GM12891 (cell line): Measurements from ENCODE around the gene MSTO1.
A peak's percentile ranks its signal among the peaks of the same experiment; 100 is the strongest.
"Not testable (repeated sequence)": the region's sequence is repeated elsewhere in the genome, so short reads cannot be mapped to it uniquely, and the experiment has no call there.

Experiments
- DNase-seq: peaks from one replicate; pipeline ENCODE4 v3.0.0; 2011; ENCODE audit warnings: low spot score; ENCODE audit not compliant: insufficient read length
- FAIRE-seq: peaks from 2 replicates; lab custom pipeline; 2011; peaks lifted over from hg19 to GRCh38; lab: Jason Lieb, UNC
- PAX5 ChIP-seq: IDR thresholded peaks from 2 replicates; pipeline ENCODE4 v1.6.1; 2011; ENCODE audit warnings: low read length, moderate library complexity, mild to moderate bottlenecking; ENCODE audit not compliant: insufficient read depth, severe bottlenecking
- POLR2A ChIP-seq: IDR thresholded peaks from 2 replicates; pipeline ENCODE4 v1.6.1; 2011; ENCODE audit warnings: low read depth, low read length, control low read depth
- POLR2AphosphoS5 ChIP-seq: IDR thresholded peaks from 2 replicates; pipeline ENCODE4 v1.6.1; 2011; ENCODE audit warnings: low read depth, low read length, control low read depth
- POU2F2 ChIP-seq: IDR thresholded peaks from 2 replicates; pipeline ENCODE4 v1.6.1; 2011; ENCODE audit warnings: low read depth, mild to moderate bottlenecking, control low read depth, low read length, moderate library complexity
- SPI1 ChIP-seq: IDR thresholded peaks from 2 replicates; pipeline ENCODE4 v1.6.1; 2011; ENCODE audit warnings: low read depth, low read length, control low read depth
- TAF1 ChIP-seq: IDR thresholded peaks from 2 replicates; pipeline ENCODE4 v1.6.1; 2011; ENCODE audit warnings: low read depth, low read length, control low read depth

The MSTO1 gene

GRCh38 chr1:155636397-155637153 is 26.6 kb downstream of the MSTO1 start:
- no peak for FAIRE-seq
- no peak for TF ChIP-seq PAX5
- no peak for TF ChIP-seq POLR2A
- TF ChIP-seq SPI1, result no peak
- TF ChIP-seq POU2F2, result no peak
- TF ChIP-seq TAF1, result no peak
- TF ChIP-seq POLR2AphosphoS5, result no peak
- DNase-seq, result no peak

GRCh38 chr1:155640367-155640766 is 30.3 kb downstream of the MSTO1 start:
- TF ChIP-seq POU2F2 (no peak), POLR2A (no peak), PAX5 (no peak), POLR2AphosphoS5 (no peak), TAF1 (no peak), SPI1 (no peak)
- no peak for FAIRE-seq
- no peak for DNase-seq

- not testable (repeated sequence) for FAIRE-seq, DNase-seq
Observed at GRCh38 chr1:155642559-155643180, 32.7 kb downstream of the MSTO1 start.

GRCh38 chr1:155643230-155643629 is 33.2 kb downstream of the MSTO1 start:
- TF ChIP-seq POLR2A, result no peak
- no peak for TF ChIP-seq SPI1
- TF ChIP-seq POLR2AphosphoS5, result no peak
- DNase-seq, result no peak
- no peak for FAIRE-seq

DNA sequence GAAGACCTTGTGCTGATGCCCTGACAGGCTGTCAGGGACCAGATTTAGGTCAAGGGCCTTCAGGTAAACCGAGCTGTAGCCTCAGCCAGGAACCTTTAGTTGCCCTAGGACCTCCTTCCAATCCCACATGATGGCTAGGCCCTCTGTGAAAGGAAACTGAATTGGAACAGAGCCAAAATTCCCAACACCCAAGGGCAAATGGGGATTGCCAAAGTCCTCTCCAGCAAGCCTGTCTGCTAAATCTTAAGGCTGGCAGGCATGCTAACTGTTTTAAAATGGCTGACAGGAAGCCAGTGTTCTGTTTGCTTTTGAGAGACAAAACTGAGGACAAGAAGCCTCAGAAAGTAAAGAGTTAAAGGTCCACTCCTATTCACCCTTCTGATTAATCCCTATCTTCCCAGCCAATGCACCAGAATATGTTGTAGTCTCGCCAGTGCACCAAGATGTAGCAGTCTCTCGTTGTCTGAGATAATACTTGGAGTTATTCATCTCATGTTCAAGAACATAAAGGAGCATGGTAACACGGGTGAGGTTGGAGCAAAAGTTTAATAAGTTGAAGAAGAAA is 35.1 kb downstream of the MSTO1 start:
- DNase-seq, result no peak
- FAIRE-seq, result no peak
- TF ChIP-seq POU2F2 (no peak), POLR2AphosphoS5 (no peak), TAF1 (no peak), POLR2A (no peak), SPI1 (no peak), PAX5 (no peak)

- no peak for DNase-seq
- FAIRE-seq, result no peak
- TF ChIP-seq TAF1, result no peak
- TF ChIP-seq POU2F2, result no peak
- TF ChIP-seq POLR2A, result no peak
- TF ChIP-seq SPI1, result no peak
- no peak for TF ChIP-seq PAX5
- no peak for TF ChIP-seq POLR2AphosphoS5
Observed at GRCh38 chr1:155645648-155646047, 35.6 kb downstream of the MSTO1 start.

- no peak for TF ChIP-seq POLR2A
- TF ChIP-seq PAX5, result no peak
- no peak for TF ChIP-seq POU2F2
- no peak for TF ChIP-seq TAF1
- no peak for TF ChIP-seq POLR2AphosphoS5
- TF ChIP-seq SPI1, result no peak
- DNase-seq (no peak), FAIRE-seq (no peak)
Observed at GRCh38 chr1:155646307-155646706, 36.3 kb downstream of the MSTO1 start.

- TF ChIP-seq POLR2A (no peak), PAX5 (no peak), POU2F2 (no peak), POLR2AphosphoS5 (no peak), SPI1 (no peak), TAF1 (no peak)
- no peak for DNase-seq
- peak; percentile 5 for FAIRE-seq
Observed at GRCh38 chr1:155648207-155649147, 38.5 kb downstream of the MSTO1 start.

- DNase-seq (no peak), FAIRE-seq (no peak)
- TF ChIP-seq PAX5 (no peak), SPI1 (no peak), TAF1 (no peak), POLR2A (no peak), POLR2AphosphoS5 (no peak), POU2F2 (no peak)
Observed at GRCh38 chr1:155649676-155650075, 39.7 kb downstream of the MSTO1 start.
